GM19099 (cell line): Measurements from ENCODE around the gene ATP5ME.

Experiments used
- POLR2A ChIP-seq: IDR thresholded peaks from 3 replicates; pipeline ENCODE4 v1.6.1; 2011; ENCODE audit warnings: low read depth; ENCODE audit not compliant: insufficient read length; ENCODE audit errors: extremely low read depth

The ATP5ME gene

GRCh38 chr4:666822-667544 is 7.1 kb downstream of the ATP5ME start:
- TF ChIP-seq POLR2A = no peak

GRCh38 chr4:666436-666810 is 7.7 kb downstream of the ATP5ME start:
- no peak for TF ChIP-seq POLR2A

GRCh38 chr4:665751-666435 is 8.2 kb downstream of the ATP5ME start:
- TF ChIP-seq POLR2A = no peak

- no peak for TF ChIP-seq POLR2A
Observed at GRCh38 chr4:665381-665750, 8.7 kb downstream of the ATP5ME start.

- no peak for TF ChIP-seq POLR2A
Observed at GRCh38 chr4:664713-665231, 9.3 kb downstream of the ATP5ME start.

GRCh38 chr4:663438-664428 is 10.3 kb downstream of the ATP5ME start:
- peak; percentile 47 for TF ChIP-seq POLR2A

GRCh38 chr4:663046-663437 is 11.0 kb downstream of the ATP5ME start:
- no peak for TF ChIP-seq POLR2A

- no peak for TF ChIP-seq POLR2A
Observed at GRCh38 chr4:661881-662761, 12.0 kb downstream of the ATP5ME start.

GRCh38 chr4:661231-661630 is 12.8 kb downstream of the ATP5ME start:
- no peak for TF ChIP-seq POLR2A

- no peak for TF ChIP-seq POLR2A
Observed at GRCh38 chr4:660401-660800, 13.7 kb downstream of the ATP5ME start.

- no peak for TF ChIP-seq POLR2A
Observed at GRCh38 chr4:659851-660250, 14.2 kb downstream of the ATP5ME start.

- no peak for TF ChIP-seq POLR2A
Observed at GRCh38 chr4:658681-659667, 15.1 kb downstream of the ATP5ME start.
